CD4-positive, alpha-beta T cell treated with Interleukin-17A for 4 hours (primary cell): ENCODE data around the gene KLHL40.

Source experiments
- DNase-seq: peaks from one replicate; pipeline ENCODE4 v3.0.0-alpha.2; 2020; ENCODE audit warnings: mixed read lengths

The KLHL40 gene

DNA sequence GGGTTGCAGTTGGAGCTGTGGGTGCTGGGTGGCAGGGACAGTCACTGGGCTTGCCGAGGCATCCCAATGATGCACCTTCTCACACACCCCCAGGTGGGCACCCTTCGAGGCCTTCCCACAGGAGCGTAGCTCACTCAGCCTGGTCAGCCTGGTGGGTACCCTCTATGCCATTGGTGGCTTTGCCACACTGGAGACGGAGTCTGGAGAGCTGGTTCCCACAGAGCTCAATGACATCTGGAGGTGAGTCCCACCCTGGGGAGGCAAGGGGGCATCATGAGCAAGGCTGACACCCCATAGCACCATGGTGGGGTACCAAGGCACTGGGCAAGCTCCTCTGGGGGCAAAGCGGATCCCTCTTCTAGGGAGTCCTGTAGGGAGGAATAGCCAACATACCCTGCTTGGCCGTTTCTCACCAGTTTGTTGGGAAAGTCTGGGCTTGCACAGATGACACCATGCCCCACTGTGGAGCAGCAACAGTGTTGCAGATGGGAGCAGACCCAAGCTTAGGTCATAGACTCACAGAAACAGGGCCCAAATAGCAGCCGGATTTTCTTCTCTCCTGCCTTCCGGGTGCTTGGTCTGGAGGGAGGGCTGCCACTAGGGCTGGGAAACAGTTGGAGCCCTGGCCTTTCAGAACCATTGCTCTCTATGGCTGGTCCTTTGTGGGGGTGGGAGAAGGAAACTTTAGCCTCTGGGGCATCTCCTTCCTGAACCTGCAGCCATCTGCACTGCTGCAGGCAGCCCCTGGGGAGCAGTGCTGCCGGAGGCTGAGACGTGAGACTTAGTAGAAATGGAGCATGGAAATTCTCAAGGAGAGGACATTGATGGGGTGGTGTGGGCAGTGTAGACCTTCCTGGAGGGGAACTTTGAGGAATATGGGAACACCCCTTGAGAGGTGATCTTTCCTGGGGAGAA is 5.7 kb downstream of the KLHL40 start:
- DNase-seq, result no peak

DNA sequence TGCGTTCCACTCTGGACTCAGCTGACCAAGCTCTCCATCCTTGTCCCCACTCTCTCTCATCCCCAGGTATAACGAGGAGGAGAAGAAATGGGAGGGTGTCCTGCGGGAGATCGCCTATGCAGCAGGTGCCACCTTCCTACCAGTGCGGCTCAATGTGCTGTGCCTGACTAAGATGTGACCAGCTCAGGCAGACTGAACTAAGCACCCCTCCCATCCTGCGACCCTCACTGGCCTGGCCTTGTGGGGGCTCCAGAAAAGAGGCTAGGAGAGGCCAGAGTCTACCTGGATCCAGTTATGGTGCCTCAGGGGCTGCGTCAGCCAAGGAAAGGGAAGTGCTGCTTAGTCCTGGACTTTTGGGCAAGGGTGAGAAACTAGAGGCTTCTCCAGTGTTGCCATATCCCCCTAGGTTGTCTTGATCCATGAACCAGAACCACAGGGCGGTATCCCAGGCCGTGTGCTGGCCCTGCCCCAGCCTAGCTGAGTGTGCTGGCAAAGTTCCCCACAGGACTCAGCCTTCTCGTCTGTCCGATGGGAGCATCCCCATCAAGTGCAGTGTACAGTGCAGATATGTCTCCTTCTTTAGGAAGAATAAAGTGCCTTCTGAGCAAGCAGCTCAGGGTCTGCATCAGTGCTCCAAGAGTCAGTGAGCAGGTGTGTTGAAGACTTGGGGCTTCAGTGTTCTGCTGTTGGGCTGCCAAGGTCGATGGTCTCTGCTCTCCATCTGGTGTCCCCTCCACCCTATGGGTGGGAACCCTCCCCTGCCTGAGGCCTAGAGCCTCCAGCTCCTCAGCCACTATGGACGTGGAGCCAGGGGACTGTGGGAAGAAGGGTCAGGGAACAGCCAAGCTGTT is 6.7 kb downstream of the KLHL40 start:
- no peak for DNase-seq

DNA sequence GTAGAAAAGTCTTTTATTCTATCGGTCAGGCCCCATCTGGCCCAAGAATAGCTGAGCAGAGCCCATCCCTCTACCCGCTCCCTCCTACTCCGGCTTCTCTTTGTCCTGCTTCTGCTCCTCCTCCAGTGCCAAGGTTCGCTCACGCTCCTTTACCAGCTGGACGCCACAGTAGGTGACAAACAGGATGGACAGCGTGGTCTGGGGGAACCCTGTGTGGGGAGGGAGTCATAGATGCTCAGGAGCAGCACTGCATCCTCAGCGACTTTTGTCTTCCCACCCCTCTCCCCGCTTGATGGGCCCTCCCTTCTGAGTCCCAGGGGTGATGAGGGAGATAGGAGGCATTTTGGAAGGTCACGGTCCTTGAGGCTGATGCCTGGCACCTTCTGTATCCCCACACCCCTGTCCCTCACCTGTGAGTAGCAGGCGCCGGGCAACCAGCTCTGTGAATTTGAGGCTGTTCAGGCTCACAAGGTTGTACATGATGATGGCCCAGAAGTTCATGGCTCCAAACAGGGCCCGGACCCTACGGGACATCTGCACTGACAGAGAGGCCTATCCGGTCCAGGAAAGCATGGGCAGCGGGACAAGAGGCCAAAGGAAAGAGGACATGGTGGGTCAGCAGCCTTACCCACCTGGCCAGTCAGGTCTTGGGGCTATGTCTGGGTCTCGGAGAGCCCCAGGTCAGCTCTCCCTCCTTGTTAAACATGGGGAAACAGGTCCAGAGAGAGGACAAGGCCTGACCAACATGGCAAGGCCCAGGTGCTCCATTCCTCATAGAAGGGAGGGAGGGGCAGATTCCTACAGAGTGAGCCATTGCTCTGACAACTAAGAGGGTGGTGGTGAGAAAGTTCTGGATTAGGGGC is 7.6 kb downstream of the KLHL40 start:
- no peak for DNase-seq

DNA sequence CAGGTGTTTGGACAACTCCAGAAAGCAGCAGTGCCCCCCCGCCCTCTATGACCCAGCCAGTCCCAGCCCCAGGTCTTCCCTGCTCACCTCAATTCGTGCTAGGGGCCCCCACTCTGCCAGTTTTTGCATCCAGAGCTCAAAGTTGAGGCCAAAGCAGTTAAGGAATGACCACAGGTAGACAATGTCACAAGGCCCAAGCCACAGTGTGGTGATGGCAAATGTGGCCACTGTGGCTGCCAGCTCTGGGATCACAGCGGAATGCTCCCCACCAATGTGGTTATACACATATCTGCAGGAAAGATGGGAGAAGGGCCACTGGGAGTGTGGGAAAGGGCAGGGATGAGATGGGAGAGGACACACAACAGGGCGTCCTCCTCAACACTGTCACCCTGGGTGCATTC is 8.2 kb downstream of the KLHL40 start:
- DNase-seq, result no peak

DNA sequence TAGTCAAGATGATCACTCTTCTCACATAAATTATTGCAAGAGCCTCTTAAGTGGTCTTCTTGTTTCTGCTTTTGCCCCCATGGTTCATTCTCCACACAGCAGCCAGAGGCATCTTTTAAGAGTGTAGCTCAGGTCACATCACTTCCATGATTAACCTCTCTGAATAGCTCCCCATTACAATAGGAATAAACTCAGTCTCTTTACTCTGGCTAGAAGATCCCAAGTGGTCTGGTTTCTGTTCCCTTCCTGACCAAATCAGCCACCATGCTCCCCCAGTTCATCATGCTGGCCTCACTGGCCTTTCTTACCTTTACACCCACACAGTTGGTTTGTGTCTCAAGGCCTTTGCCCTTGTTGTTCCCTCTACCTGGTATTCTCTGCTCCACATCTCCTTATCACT is 9.0 kb downstream of the KLHL40 start:
- no peak for DNase-seq

DNA sequence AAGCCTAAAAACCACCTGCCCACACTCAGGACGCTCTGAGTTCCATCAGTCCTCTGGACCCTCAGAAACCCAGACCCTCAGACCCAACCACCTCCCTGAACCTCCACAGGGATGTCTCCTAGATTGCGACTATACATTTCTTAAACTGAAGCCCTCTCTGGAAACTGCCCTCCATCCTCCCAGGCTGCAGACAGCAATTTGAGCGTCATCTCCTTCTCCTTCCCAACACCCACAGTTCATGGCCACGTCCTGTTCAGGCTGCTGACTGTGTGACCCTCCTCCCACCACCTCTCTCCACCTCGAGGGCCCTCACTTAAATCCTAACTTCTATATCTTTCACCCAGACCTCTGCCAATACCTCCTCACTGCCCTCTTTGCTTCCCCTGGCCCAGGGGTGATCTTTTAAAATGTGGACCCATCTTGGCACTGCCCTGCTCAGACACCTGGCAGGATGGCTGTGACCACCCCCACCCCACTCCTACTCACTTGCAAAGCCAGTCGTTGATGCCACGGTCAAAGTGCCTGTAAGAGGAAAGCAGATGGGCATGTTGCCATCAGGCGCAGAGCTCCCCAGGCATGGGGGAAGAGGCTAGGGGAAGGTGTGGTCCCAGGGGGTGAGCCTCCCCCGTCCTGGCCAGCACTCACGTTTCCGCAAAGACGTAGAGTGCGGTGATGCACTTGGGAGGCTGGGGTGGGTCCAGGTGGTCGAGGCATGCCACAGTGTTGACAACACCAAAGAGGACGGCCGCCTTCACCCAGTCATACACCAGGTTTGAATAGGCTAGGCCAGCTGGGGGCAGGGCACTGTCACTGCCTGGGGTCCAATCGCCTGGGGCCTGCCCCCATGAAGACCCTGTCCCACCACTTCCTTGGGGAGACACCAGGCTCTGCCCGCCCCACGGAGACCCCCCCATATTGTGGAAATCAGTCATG is 11.3 kb downstream of the KLHL40 start:
- no peak for DNase-seq

DNA sequence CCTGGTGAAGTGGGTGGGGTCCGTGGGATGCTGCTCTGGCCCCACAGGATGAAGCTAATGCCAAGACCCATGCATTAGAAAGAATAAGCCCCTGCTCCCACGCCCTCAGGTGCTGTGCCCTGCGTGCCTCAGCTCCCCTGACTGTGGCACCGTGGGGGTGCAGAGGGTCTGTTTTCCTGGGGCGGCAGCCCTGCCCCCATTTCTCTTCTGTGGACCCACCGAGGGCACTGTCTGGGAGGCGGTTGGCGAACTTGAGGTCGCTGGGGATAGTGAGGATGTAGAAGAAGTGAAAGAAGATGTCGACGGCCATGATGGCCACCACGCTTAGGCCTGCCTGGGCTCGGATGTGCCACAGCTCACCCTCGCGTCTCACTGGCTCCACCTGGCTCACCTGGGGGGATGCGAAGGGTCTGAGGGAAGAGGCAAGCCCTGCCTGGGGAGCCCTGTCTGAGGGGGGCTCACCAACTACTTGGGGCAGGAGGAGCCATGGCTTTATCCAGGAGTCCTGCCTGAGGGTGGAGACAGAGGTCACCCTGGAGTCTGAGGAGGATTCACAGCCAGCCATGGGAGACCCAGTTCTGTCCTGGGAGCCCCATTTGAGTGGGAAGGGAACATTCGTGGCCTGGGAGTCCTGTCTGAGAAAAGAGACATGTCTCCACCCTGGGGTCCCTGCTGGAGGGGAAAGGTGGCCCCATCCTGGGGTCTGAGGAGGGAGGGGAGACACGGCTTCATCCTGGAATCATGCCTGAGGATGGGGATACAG is 12.1 kb downstream of the KLHL40 start:
- DNase-seq, result no peak

DNA sequence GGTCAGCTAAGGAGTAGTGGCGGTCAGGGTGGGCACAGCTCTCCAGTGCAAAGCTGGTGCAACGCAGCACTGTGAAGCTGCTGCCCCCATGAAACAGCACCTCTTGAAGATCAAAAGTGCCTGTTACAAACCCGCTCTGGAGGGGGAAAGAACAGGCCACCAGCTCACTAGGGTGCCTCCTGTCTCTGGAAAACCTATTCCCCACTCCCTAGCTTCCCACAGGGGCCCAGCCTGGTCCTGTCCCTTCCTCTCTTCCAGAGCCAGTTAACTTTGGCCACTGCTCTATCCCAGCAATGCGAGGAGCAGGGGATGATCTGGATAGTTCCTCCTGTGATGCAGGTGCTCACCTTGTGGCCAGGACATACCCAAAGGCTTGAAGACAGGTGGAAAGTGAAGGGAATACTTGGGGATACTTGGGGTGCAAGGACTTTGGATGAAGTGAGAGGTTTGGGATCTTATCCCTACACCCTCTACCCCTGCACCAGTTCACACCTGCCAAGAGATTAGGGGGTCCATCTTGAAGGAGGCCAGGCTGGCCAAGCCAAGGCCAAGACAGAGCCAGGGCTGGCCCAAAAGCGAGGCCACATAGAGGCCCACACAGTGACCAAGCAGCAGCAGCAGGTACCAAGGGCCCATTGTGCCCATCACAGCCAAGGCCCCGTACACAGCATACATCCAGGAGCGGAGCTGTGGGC is 13.0 kb downstream of the KLHL40 start:
- no peak for DNase-seq

DNA sequence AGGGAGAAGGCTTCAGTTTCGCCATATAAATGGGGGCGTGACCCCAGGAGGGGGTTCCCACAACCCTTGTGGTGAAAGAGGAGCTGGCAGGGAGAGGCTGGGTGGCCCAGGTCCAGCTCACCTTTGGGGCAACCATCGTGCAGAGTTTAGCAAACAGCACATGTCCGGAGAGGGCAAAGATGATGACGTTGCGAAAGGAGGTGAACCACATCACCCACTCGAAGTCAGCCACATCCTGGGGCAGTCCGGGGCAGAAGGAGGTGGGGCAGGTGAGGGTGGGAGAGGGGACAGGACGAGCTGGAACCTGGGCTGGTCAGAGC is 13.5 kb downstream of the KLHL40 start:
- no peak for DNase-seq

DNA sequence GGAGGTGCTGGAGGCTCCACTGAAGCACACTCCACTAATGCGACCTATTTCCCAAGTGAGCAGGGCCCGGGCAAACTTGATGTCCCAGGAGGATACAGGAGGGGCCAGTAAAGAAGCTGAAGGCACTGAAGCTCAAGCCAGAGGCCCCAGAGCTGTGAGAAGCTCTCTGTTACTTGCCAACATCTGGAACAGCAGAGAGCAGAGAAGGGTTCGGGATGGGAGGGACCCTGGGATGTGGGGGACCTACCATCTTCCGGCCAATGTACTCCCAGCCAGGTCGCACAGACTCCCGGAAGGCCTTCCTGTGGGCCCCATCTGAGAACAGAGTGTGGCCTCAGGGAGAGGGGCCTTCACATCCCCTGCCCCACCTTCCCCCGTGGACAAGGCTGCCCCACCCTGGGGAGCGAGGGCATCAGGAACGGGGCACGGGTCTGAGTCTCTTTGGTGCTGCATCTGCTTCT is 14.2 kb downstream of the KLHL40 start:
- no peak for DNase-seq

DNA sequence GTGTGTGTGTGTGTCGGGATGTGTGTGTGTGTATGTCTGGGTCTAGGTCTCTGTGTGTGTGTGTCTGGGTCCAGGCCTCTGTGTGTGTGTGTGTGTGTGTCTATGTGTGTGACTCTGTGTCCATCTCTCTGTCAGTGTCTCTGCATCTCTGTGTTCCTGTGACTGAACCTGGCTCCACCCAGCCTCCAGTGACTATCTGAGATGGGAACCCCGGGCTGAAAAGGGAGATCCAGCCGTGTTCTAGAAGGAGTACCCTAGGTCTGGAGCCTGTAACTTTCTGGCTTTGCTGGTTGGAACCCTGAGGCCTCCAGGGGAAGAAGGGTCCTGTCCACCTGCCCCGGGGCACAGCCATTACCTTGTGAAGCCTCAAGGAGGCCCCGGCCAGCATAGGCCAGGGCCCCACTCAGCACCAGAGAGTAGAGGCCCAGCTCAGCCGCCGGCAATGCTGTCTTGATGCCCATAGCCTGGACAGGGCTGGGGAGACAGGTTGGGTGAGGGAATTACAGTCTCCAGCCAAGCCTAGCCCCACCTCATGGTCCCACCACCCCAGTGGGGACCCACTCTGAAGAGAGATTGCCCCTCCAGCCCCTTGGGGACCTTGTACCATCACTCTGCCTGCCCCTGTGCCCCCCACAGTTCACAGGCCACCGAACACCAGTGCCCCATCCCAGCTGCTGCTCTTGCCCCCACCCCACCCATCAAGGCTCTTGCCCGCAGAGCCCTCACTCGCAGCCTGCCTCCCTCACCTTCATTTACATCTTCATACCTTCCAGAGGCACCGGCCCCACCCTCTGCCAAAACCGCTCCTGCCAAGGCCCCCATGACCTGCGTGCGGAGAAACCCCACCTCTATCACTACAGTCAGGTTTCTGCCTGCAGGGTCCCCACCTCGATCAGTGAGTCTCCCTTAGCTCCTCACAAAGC is 15.3 kb downstream of the KLHL40 start:
- DNase-seq, result no peak

DNA sequence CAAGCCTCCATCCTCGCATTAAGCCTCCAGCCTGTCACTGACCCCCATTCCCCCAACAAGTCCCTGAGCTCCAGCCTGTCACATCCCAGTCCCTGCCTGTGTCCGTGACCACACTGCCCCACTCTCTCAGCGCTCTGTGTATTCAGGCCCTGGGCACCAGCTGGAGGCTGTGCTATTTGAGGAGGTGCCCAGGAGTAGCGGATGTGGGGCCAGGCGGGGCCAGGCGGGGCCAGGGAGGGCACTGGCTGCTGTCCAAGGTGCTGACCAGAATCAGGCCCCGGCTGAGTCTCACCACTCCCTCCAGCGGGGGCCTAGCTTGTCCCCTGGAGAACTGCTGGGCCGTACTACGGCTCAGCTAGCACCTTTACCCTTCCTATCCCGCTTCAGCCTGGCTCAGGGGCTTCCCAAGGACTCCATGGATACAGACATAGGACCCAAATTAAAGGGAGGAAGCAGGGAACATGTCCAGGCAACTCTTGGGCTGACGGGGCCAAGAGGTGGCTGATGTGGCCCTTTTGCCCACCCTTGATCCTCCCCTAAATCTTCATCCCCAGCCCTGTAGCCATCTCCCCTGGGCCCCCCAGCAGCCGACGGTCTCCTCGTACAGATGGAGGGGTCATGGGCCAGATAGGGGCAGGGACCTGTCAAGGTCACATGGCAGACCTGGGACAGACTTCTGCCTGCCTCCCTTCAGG is 16.2 kb downstream of the KLHL40 start:
- DNase-seq, result peak; percentile 73

DNA sequence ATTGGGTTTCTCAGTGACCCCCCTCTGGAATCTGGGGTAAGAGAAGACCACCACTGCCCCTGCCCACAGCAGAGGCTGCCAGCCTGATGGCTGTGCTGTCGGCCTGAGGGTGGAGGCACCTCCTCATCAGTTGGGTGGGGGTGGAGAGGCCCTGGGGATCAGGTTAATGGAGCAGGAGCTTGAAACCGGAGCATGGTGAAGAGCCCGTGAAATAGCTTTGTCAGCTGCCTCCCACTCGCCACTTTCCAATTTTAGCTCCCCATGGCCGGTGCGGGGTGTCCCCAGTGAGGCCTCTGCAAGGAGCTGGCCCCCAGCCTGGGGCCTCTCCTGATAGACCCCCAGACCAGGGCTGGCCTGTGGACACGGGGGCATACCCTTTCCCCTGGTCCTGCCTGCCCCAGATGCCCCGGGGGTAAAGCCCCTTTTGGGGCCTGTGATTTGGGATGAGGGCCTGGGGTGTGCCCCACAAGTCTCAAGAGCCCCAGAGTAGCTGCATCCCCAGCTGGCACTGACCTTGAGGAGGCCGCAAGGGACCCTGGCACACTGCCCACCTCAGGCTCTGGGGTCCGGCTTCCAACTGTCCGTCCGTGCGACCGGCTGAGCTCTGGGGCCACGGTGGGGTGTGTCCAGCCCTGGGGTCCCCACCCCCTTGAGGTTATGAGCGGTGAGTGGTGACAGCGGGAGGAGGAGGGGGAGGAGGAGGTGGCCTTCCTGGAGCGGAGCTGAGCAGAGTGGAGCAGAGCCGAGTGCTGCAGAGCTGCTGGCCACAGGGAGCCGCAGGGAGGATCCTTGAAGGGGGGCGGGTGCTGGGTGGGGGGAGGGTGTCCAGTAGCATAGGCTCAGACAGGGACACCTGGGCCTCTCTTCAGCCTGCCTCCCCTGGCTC is 17.0 kb downstream of the KLHL40 start, which contains the start of gene HHATL:
HHATL (minus strand) TSS at position 733 of the 886 bp plus-strand sequence. CDS start 1,972 bp downstream, outside the sequence.
- no peak for DNase-seq

DNA sequence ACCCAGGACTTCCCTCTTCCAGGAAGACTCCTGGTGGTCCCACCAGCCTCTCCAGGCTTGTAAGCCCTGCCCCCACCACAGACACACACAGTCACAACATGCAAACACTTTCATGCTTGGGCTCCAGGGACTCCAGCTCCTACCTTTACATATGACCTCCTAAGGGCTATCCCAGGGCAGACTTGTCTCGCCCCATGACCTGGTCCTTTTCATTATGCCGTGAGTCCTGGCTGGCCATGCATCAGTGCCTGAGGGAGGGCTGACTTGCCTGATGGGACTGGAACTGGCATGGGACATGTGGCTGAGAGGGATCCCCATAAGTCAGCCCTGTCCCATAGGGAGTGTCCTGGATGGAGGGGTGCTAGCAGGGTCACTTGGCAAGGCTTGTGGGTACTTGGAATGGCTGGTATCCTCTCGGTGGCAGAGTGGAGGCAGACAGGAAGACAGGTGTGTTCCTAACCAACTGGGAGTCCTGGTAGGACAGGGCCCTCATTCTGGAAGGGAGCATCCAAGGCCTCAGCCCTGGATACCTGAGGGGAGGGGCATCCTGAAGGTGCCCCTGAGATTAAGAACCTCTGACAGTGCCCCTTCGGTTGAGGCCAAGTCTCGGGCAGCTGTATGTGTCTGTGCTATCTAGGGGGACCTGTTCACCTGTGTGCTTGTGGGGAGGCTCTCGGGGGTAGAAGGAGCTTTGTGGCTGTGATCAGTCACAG is 17.8 kb downstream of the KLHL40 start:
- DNase-seq, result no peak

DNA sequence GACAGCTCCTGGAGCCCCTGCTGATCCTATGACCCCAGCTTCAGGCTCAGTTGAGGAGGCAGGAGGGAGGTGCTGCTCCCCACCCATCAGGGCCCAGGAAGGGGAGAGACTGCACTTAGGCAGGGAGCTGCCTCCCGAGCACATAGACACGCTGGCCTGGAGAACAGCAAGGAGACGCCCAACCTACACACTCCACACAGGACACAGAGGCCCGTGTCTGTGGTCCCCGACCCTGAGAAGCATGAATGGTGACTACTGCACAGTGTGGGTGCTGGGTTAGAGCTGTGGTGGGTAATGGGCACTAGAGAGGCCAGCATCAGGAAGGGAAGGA is 18.3 kb downstream of the KLHL40 start:
- DNase-seq, result no peak

DNA sequence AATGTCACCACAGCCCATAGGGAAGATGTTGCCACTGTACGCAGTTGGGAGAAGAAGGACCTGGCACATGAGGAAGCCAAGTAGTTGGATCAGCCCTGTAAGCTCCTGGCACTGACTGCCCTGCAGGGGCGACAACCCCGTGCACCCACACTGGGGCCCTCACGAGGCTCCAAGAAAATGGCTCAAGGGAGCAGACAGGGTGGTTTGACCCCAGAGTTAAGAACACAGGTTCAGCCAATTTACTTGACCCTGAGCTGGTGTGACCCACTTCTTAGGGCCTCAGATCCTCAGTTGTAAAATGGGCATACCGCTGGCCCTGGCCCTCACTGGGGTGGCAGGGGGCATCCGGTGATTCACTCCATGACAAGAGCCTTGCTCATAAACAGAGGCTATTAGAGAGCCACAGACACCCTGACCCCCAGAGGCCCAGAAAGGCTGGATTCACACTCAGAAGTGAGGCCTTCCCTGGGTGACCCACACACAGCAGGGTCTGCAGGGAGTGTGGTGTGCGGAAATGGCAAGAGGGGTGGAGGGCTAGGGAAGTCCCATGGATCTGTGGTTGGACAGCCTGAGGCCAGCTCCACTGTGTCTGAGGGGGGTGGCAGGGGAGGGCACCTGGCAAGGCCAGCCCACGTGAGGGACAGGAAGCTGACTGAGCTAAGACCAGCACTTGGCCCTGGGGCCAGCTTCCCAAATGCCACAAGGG is 19.0 kb downstream of the KLHL40 start:
- no peak for DNase-seq
